Endothelial cell of umbilical vein (primary cell): ENCODE results near the gene SEMA4A. TPM values are rescaled to one million over a fixed set of nuclear protein-coding genes. Genes with fewer than 3 reads are reported as not detected.
"Not testable (repeated sequence)": the region's sequence is repeated elsewhere in the genome, so short reads cannot be mapped to it uniquely, and the experiment has no call there.

Experiments used
- BruUV-seq: library from RNA; stranded (reverse); fragments of 400-500 nt; replicated peaks from 2 replicates; lab custom pipeline; 2021; lab: Mats Ljungman, UMichigan
- CTCF ChIA-PET: fragments of 300-600, 350-600 bp; sonication (Branson Sonifier 250); formaldehyde crosslinking; loops from one replicate; lab custom pipeline; 2021; ENCODE audit warnings: antibody characterized with exemption, inconsistent platforms; lab: Charles Lee
- POLR2A ChIA-PET: fragments of 300-600, 350-600 bp; sonication (Branson Sonifier 250); formaldehyde crosslinking; loops from one replicate; lab custom pipeline; 2021; ENCODE audit warnings: antibody characterized with exemption, inconsistent platforms; lab: Charles Lee
- DNase-seq: peaks from one replicate; pipeline ENCODE4 v3.0.0-alpha.2; 2011; ENCODE audit warnings: low read depth, low spot score
- FAIRE-seq: peaks from 2 replicates; lab custom pipeline; 2011; peaks lifted over from hg19 to GRCh38; lab: Jason Lieb, UNC
- H2AFZ ChIP-seq: 2 replicates; pipeline ENCODE4 v1.6.0; 2012; ENCODE audit warnings: low read depth, low read length, control low read depth, inconsistent platforms
- H3K27ac ChIP-seq: 2 replicates; pipeline ENCODE4 v1.5.1; 2011; ENCODE audit warnings: low read depth, mild to moderate bottlenecking, control low read depth, low read length, moderate library complexity; ENCODE audit not compliant: insufficient read depth
- H3K27me3 ChIP-seq, 2 experiments: 2 replicates each; pipeline versions ENCODE4 v1.6.0 to v1.6.1; 2011; ENCODE audit warnings: low read length in 2 of 2, mixed read lengths in 1 of 2; ENCODE audit not compliant: control insufficient read depth in 2 of 2, insufficient read depth in 2 of 2
- H3K36me3 ChIP-seq, 2 experiments: 2 replicates in 1 of 2; 3 replicates in 1 of 2; pipeline ENCODE4 v1.5.1; 2011; ENCODE audit warnings: low read length in 2 of 2, mild to moderate bottlenecking in 1 of 2, moderate library complexity in 1 of 2; ENCODE audit not compliant: control insufficient read depth in 2 of 2, insufficient read depth in 2 of 2; ENCODE audit errors: extremely low read depth in 1 of 2
- H3K4me1 ChIP-seq: 3 replicates; pipeline ENCODE4 v1.5.1; 2011; ENCODE audit warnings: mild to moderate bottlenecking, low read length; ENCODE audit not compliant: control insufficient read depth, insufficient read depth; ENCODE audit errors: extremely low read depth
- H3K4me2 ChIP-seq: 2 replicates; pipeline ENCODE4 v1.6.1; 2011; ENCODE audit warnings: low read length, control low read depth, mixed read lengths; ENCODE audit not compliant: insufficient read depth
- H3K4me3 ChIP-seq, 3 experiments: fragments of 200-600 bp in 1 of 3; sonication (generic), shearing (Covaris generic) in 1 of 3; replicated peaks in 1 of 3; 2 replicates each; pipeline ENCODE4 v1.5.1; 2011 to 2016; ENCODE audit warnings: control low read depth in 3 of 3, low read length in 3 of 3, mild to moderate bottlenecking in 2 of 3, inconsistent platforms in 1 of 3, low read depth in 1 of 3, moderate library complexity in 1 of 3; ENCODE audit not compliant: insufficient read depth in 1 of 3
- H3K79me2 ChIP-seq: 2 replicates; pipeline ENCODE4 v1.6.0; 2012; ENCODE audit warnings: low read length, inconsistent platforms; ENCODE audit not compliant: control insufficient read depth, insufficient read depth
- H3K9ac ChIP-seq: replicated peaks from 2 replicates; pipeline ENCODE3; 2011; ENCODE audit warnings: low read length, control low read depth; ENCODE audit not compliant: insufficient read depth; ENCODE audit errors: extremely low read depth
- H3K9me1 ChIP-seq: replicated peaks from 3 replicates; pipeline ENCODE4 v1.6.0; 2011; ENCODE audit warnings: mild to moderate bottlenecking, low read length; ENCODE audit not compliant: control insufficient read depth, insufficient read depth; ENCODE audit errors: extremely low read depth
- H3K9me3 ChIP-seq: replicated peaks from 2 replicates; pipeline ENCODE4 v1.5.1; 2012; ENCODE audit warnings: low read length, inconsistent platforms; ENCODE audit not compliant: control insufficient read depth, insufficient read depth
- H4K20me1 ChIP-seq: replicated peaks from 2 replicates; pipeline ENCODE3; 2011; ENCODE audit warnings: mild to moderate bottlenecking, low read length; ENCODE audit not compliant: control insufficient read depth, insufficient read depth; ENCODE audit errors: extremely low read depth
- EZH2 ChIP-seq: IDR thresholded peaks from 2 replicates; pipeline ENCODE4 v1.6.1; 2012; ENCODE audit warnings: borderline replicate concordance, low read depth, mild to moderate bottlenecking, moderate library complexity, low read length, inconsistent platforms; ENCODE audit not compliant: severe bottlenecking
- FOS ChIP-seq: IDR thresholded peaks from 2 replicates; pipeline ENCODE4 v1.6.1; 2011; ENCODE audit warnings: mild to moderate bottlenecking, low read length, moderate library complexity, borderline replicate concordance; ENCODE audit not compliant: insufficient read depth
- GATA2 ChIP-seq: IDR thresholded peaks from 2 replicates; pipeline ENCODE4 v1.7.0; 2011; ENCODE audit warnings: low read depth, mild to moderate bottlenecking, moderate library complexity, mixed read lengths, low read length; ENCODE audit not compliant: insufficient read length, insufficient read depth
- JUN ChIP-seq: IDR thresholded peaks from 2 replicates; pipeline ENCODE4 v1.6.1; 2011; ENCODE audit warnings: borderline replicate concordance, low read depth; ENCODE audit not compliant: insufficient read length, insufficient read depth
- MYC ChIP-seq: IDR thresholded peaks from one replicate; pipeline ENCODE4 v1.6.1; 2011; ENCODE audit warnings: mild to moderate bottlenecking, low read depth, low read length
- POLR2A ChIP-seq: IDR thresholded peaks from 2 replicates; pipeline ENCODE4 v1.6.1; 2012; ENCODE audit warnings: low read depth, mild to moderate bottlenecking, control low read depth, low read length
- POLR2AphosphoS5 ChIP-seq: IDR thresholded peaks from 2 replicates; pipeline ENCODE4 v1.6.1; 2012; ENCODE audit warnings: low read depth, mild to moderate bottlenecking, control low read depth, low read length, moderate library complexity; ENCODE audit not compliant: insufficient read depth
- dilution Hi-C: fragments of 300-500 bp; cut with MboI; formaldehyde crosslinking; loops from one replicate; pipeline ENCODE4 v1.15.0; 2019; ENCODE audit warnings: low sequenced_read_pairs; ENCODE audit not compliant: extremely low pct_ligation_motif_present
- intact Hi-C: fragments of 100-400 bp; cut with micrococcal nuclease; formaldehyde crosslinking; loops from one replicate; pipeline ENCODE4 v1.10.0; 2022
- polyA plus RNA-seq, 4 experiments: library from polyadenylated mRNA; depleted of rRNA in 3 of 4; stranded (reverse) in 3 of 4; unstranded in 1 of 4; fragments of >200 nt; gene quantifications; 2 replicates each; pipeline versions ENCODE4 v1.2.1 to v1.2.3, GENCODE V29; 2011 to 2012; ENCODE audit warnings: missing spikeins in 1 of 4
- total RNA-seq: library from RNA; stranded (reverse); gene quantifications from 2 replicates; pipeline ENCODE4 v1.2.3, GENCODE V29; 2021
- TF ChIP-seq, protein P1 (sequence below): IDR thresholded peaks from 2 replicates; pipeline ENCODE4 v1.6.1; 2011; ENCODE audit not compliant: insufficient read depth, insufficient read length
- TF ChIP-seq, protein P2 (sequence below), 2 donors: IDR thresholded peaks; 1 replicate in 1 of 2; 2 replicates in 1 of 2; pipeline ENCODE4 v1.5.1; 2011; ENCODE audit warnings: low read length in 2 of 2, mild to moderate bottlenecking in 2 of 2, moderate library complexity in 2 of 2, control low read depth in 1 of 2, inconsistent platforms in 1 of 2, low read depth in 1 of 2; ENCODE audit not compliant: insufficient read depth in 1 of 2; ENCODE audit errors: extremely low read depth in 1 of 2

The SEMA4A gene
- total and polyA plus RNA-seq, 2 donors (not counting 3 experiments of a cell fraction or from before 2014, with no cell fraction given) = 1.5 to 1.6 TPM

DNA sequence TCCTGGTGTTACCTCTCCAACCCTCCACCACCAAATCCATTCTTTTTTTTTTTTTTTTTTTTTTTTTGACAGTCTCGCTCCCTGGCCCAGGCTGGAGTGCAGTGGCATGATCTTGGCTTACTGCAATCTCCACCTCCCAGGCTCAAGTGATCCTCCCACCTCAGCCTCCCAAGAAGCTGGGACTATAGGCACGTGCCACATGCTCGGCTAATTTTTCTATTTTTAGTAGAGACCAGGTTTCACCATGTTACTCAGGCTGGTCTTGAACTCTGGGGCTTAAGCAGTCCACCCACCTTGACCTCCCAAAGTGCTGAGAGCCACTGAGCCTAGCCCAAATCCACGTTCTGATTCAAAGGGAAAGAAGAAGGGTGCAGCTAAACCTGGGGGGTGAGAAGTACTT, 32.4 kb upstream of the SEMA4A start:
- Histone ChIP-seq H3K79me2 (peaks cover 90% of the 10 kb centered on the region), H3K4me1 (peaks cover 75% of the 10 kb centered on the region), H3K27ac (peak overlapping the region; percentile 18)
- intact Hi-C loops = loop anchor here (5.0 kb wide), 1 partner anchor 381 kb away; the partner anchor contains the start of gene MEF2D
- H3K4me2 ChIP-seq, FAIRE-seq, H3K36me3 ChIP-seq, DNase-seq, H2AFZ ChIP-seq, H4K20me1 ChIP-seq, H3K9me3 ChIP-seq, H3K9ac ChIP-seq, H3K27me3 ChIP-seq, BruUV-seq, H3K4me3 ChIP-seq, POLR2A ChIA-PET, H3K9me1 ChIP-seq, dilution Hi-C loops: not testable (repeated sequence)
- CTCF ChIA-PET = interaction anchor here (5.9 to 13.3 kb wide), 2 partner anchors 8 to 22 kb away, joined by 51 to 283 read pairs; no protein-coding TSS in a partner anchor

DNA sequence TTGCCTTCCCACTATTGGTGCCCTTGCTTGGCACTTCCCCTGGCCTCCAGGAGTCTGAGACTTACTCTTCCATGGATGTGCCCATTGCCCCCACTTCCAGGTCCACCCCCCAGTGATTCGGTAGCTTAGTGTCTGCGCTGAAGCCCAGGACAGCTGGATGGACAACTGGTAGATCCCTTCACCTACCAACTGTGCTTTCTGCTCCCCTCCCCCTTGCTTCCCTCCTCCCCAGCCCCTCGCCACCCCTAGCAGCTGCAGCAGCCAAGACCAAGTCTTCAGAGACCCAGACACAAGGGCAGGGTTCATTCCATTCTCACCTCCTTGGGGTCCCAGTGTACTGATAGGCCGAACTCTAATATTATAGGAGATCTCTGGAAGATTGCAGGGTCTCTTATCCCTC, 31.9 kb upstream of the SEMA4A start:
- peak overlapping the region; percentile 18 for H3K27ac ChIP-seq
- BruUV-seq = no TSS peak
- TF ChIP-seq, protein P1, sequence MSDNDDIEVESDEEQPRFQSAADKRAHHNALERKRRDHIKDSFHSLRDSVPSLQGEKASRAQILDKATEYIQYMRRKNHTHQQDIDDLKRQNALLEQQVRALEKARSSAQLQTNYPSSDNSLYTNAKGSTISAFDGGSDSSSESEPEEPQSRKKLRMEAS = no peak
- no peak for TF ChIP-seq FOS
- no peak for TF ChIP-seq MYC
- no peak for TF ChIP-seq EZH2
- TF ChIP-seq JUN = no peak
- no peak for TF ChIP-seq POLR2AphosphoS5
- TF ChIP-seq, protein P2, sequence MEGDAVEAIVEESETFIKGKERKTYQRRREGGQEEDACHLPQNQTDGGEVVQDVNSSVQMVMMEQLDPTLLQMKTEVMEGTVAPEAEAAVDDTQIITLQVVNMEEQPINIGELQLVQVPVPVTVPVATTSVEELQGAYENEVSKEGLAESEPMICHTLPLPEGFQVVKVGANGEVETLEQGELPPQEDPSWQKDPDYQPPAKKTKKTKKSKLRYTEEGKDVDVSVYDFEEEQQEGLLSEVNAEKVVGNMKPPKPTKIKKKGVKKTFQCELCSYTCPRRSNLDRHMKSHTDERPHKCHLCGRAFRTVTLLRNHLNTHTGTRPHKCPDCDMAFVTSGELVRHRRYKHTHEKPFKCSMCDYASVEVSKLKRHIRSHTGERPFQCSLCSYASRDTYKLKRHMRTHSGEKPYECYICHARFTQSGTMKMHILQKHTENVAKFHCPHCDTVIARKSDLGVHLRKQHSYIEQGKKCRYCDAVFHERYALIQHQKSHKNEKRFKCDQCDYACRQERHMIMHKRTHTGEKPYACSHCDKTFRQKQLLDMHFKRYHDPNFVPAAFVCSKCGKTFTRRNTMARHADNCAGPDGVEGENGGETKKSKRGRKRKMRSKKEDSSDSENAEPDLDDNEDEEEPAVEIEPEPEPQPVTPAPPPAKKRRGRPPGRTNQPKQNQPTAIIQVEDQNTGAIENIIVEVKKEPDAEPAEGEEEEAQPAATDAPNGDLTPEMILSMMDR (IDR thresholded peaks at IDR 0.05; ENCODE audit: extremely low read depth in 1 of 2, insufficient read depth in 1 of 2, low read depth in 1 of 2, low read length in 2 of 2) = no peak
- no peak for TF ChIP-seq GATA2
- TF ChIP-seq POLR2A = no peak
- ChIA-PET POLR2A (no interaction called here), CTCF (interaction anchor here (5.9 to 13.3 kb wide), 2 partner anchors 7 to 22 kb away, joined by 51 to 283 read pairs; no protein-coding TSS in a partner anchor)
- H3K79me2 ChIP-seq = peaks cover 87% of the 10 kb centered on the region
- no peaks in the 10 kb centered on the region for H4K20me1 ChIP-seq
- FAIRE-seq = peak; percentile 62
- H3K36me3 ChIP-seq = peaks cover 0 to 4% of the 10 kb centered on the region in 2 experiments
- no peak for DNase-seq
- H3K4me3 ChIP-seq = no peak overlapping the region
- no peak overlapping the region for H3K9ac ChIP-seq
- peaks cover 78% of the 10 kb centered on the region for H3K4me1 ChIP-seq
- no peak overlapping the region for H2AFZ ChIP-seq
- H3K4me2 ChIP-seq = no peak overlapping the region
- H3K9me1 ChIP-seq = no peaks in the 10 kb centered on the region
- intact Hi-C loops (loop anchor here (5.0 kb wide), 1 partner anchor 381 kb away; the partner anchor contains the start of gene MEF2D), dilution Hi-C loops (no loop called here)
- H3K9me3 ChIP-seq = no peaks in the 10 kb centered on the region
- no peaks in the 10 kb centered on the region for H3K27me3 ChIP-seq
